Measurements from ENCODE around the gene RPS6KB2. TPM values are rescaled to one million over a fixed set of nuclear protein-coding genes. Genes with fewer than 3 reads are reported as not detected.

RPS6KB2 gene
- total RNA-seq, 1 experiment from 2014 or later = 49.8 TPM

DNA sequence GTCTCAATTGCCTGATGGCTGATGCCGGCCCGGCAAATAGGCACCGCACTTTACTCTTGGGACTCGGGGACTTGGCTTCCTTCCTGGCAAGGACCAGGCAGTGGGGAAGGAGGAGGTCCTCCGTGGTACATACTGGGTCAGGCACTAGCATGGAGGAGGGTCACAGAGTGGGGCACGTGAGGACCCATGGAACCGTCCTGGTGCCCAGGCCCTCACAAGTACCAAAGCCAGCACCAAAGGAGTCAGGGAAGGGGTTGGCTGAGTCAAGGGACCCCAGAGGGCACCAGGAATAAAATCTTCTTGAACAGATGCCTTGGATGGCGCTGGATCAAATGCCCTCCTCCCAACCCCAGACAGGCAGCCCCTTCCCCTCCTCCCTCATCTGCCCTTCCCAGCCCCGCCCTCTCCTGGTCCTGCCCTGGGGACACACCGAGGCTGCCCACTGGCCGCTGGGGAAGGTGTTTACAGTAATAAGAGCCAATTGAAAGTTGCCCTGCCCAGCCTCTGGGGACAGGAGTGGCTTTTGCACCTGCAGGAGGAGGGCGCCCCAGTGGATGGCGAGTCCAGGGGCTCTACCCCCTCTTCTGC, 18.4 kb upstream of the RPS6KB2 start:
- DNase-seq (ENCODE audit: unreplicated experiment) = no peak
- peaks cover 14% of the 10 kb centered on the region for H3K36me3 Mint-ChIP-seq (ENCODE audit: insufficient read depth, unreplicated experiment)
- no peaks in the 10 kb centered on the region for H3K4me1 Mint-ChIP-seq (ENCODE audit: insufficient read depth, unreplicated experiment)
- CTCF ChIA-PET = no interaction called here
- BruUV-seq (replicated peaks) = no TSS peak
- no peak overlapping the region for H3K27ac Mint-ChIP-seq (ENCODE audit: low read depth, unreplicated experiment)
- POLR2A ChIA-PET = no interaction called here
- H3K27me3 Mint-ChIP-seq (ENCODE audit: insufficient read depth, unreplicated experiment) = no peaks in the 10 kb centered on the region
- no peak overlapping the region for H3K4me3 Mint-ChIP-seq (ENCODE audit: unreplicated experiment)
- no peaks in the 10 kb centered on the region for H3K9me3 Mint-ChIP-seq (ENCODE audit: unreplicated experiment)
- no peak for TF ChIP-seq CTCF (IDR thresholded peaks at IDR 0.05; ENCODE audit: unreplicated experiment)
- intact Hi-C loops (cut with micrococcal nuclease) = no loop called here

DNA sequence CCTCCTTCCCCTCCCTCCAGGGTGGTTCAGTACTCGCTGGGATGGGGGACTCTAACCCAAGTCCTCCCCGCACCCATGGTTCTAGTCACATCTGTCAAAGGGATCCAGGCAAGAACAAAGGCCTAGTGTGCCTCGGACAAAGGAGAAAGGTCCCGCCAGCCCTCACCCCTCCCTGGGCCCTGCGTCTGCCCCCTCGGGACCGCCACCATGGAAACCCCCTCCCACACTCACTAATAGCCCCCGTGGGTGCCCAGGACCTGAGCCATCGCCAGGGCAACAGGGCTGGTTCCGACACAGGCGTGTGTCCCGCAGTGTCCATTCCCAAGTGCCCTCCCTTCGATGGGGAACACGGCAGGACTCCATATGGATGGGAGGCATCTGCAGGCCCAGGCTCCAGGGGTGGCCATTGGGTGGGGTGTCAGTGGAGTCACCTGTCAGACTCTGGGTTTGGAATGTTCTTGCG, 17.9 kb upstream of the RPS6KB2 start:
- TF ChIP-seq CTCF (IDR thresholded peaks at IDR 0.05; ENCODE audit: unreplicated experiment) = no peak
- Mint-ChIP-seq H3K27ac (ENCODE audit: low read depth, unreplicated experiment) (no peak overlapping the region), H3K4me3 (ENCODE audit: unreplicated experiment) (no peak overlapping the region), H3K4me1 (ENCODE audit: insufficient read depth, unreplicated experiment) (no peaks in the 10 kb centered on the region), H3K27me3 (ENCODE audit: insufficient read depth, unreplicated experiment) (no peaks in the 10 kb centered on the region), H3K9me3 (ENCODE audit: unreplicated experiment) (no peaks in the 10 kb centered on the region), H3K36me3 (ENCODE audit: insufficient read depth, unreplicated experiment) (peaks cover 13% of the 10 kb centered on the region)
- ChIA-PET POLR2A (no interaction called here), CTCF (interaction anchor here (2.6 kb wide), 1 partner anchor 9 kb away, joined by 9 read pairs; the partner anchor contains the start of gene PPP1CA)
- DNase-seq (ENCODE audit: unreplicated experiment) = no peak
- no TSS peak for BruUV-seq (replicated peaks)
- intact Hi-C loops (cut with micrococcal nuclease) = no loop called here

DNA sequence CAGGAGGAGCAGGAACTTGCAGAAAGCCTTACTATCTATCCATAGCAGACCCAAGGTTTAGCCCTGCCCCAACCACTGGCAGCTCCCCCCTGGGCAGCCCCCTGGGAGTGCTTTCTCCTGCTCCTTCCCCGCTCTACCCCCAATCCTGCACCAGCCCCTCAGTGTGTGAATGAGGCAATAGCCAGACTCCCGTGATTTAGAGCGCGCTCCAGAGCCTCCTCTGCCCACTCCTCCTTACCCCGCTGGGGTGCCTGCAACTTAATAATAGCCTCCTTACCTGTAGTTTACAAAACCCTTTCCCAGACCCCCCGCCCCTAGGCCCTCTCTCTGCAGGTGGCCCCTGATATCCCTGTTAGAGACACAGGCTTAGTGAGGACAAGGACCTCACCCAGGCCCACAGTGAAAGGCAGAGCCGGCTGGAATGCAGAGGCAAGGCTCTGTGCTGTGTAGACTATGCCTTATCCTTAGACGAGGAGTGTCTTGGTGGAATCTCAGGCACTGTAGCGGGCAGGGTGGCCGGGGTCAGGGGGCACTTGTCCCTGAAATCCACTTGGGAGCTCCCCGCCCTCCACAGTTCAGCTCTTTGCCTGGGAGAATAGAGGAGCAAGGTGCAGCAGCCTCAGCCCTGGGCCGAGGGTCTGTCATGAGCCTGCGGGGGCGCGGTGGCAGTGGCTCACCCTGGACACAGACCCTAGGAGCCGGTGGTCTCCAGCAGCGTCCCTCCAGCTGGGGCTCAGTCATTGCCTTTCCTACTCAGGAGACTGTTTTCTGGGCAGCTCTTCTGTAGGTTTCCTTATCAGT, 17.1 kb upstream of the RPS6KB2 start:
- Mint-ChIP-seq H3K9me3 (ENCODE audit: unreplicated experiment) (no peaks in the 10 kb centered on the region), H3K4me1 (ENCODE audit: insufficient read depth, unreplicated experiment) (peaks cover 2% of the 10 kb centered on the region), H3K36me3 (ENCODE audit: insufficient read depth, unreplicated experiment) (peaks cover 13% of the 10 kb centered on the region), H3K4me3 (ENCODE audit: unreplicated experiment) (no peak overlapping the region), H3K27me3 (ENCODE audit: insufficient read depth, unreplicated experiment) (no peaks in the 10 kb centered on the region), H3K27ac (ENCODE audit: low read depth, unreplicated experiment) (no peak overlapping the region)
- CTCF ChIA-PET = interaction anchor here (0.6 to 2.6 kb wide), 3 partner anchors 10 to 257 kb away, joined by 3 to 9 read pairs (median 3); partner anchors contain the start of gene PPP1CA
- TF ChIP-seq CTCF (IDR thresholded peaks at IDR 0.05; ENCODE audit: unreplicated experiment) = no peak
- POLR2A ChIA-PET = no interaction called here
- no TSS peak for BruUV-seq (replicated peaks)
- DNase-seq (ENCODE audit: unreplicated experiment) = no peak
- intact Hi-C loops (cut with micrococcal nuclease) = no loop called here

DNA sequence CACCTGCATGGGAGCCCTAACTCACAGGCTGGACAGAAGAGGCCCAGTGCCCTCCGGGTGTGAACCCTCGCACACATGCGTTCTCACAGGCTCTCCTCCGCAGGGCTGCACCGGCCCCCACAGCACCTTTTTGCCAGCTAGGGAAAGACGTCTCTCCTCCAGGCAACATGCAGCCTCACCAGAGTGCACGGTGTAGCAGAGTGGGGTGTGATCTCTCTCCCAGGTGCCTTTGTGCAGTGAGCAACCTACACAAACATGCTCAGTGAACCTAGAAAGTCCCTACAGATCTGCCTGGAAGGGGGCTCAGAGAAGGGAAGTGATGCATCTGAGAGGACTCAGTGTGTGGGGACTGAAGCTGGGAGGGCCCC, 16.5 kb upstream of the RPS6KB2 start:
- Mint-ChIP-seq H3K9me3 (ENCODE audit: unreplicated experiment) (no peaks in the 10 kb centered on the region), H3K4me3 (ENCODE audit: unreplicated experiment) (no peak overlapping the region), H3K27ac (ENCODE audit: low read depth, unreplicated experiment) (no peak overlapping the region), H3K27me3 (ENCODE audit: insufficient read depth, unreplicated experiment) (no peaks in the 10 kb centered on the region), H3K36me3 (ENCODE audit: insufficient read depth, unreplicated experiment) (peaks cover 13% of the 10 kb centered on the region), H3K4me1 (ENCODE audit: insufficient read depth, unreplicated experiment) (peaks cover 8% of the 10 kb centered on the region)
- no TSS peak for BruUV-seq (replicated peaks)
- CTCF ChIA-PET = interaction anchor here (0.6 to 2.6 kb wide), 3 partner anchors 10 to 256 kb away, joined by 3 to 9 read pairs (median 3); partner anchors contain the start of gene PPP1CA
- no peak for DNase-seq (ENCODE audit: unreplicated experiment)
- POLR2A ChIA-PET = interaction anchor here (0.6 to 1.4 kb wide), 2 partner anchors 81 to 568 kb away, joined by 4 read pairs; no protein-coding TSS in a partner anchor
- intact Hi-C loops (cut with micrococcal nuclease) = no loop called here
- no peak for TF ChIP-seq CTCF (IDR thresholded peaks at IDR 0.05; ENCODE audit: unreplicated experiment)

All from MCF 10A (cell line).